ENCODE measurements around the gene RPL19. TPM values are rescaled to one million over a fixed set of nuclear protein-coding genes. Genes with fewer than 3 reads are reported as not detected.
A peak's percentile ranks its signal among the peaks of the same experiment; 100 is the strongest.

The RPL19 gene
- total RNA-seq, 2 experiments from 2014 or later, result 3,132 to 4,395 TPM

DNA sequence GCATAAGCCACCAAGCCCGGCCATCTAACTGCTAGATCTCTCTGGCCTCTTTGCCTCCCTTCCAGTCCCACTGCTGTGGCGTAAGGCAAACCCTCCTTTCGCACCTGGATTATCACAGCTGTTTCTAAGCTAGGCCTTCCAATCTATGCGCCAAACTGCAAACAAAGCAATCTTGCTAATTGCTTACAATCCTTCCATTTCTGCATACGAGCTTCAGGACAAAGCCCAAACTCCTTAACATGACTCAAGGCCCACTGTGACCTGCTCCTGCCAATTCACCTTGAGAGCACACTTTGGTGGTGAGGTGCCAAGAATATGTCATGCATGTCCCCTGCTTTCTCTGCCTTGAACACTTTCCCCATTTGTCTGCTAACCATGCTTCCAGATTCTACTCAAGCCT, 28.1 kb upstream of the RPL19 start:
- Histone ChIP-seq H3K4me3 (ENCODE audit: low read depth, low read length, poor library complexity, severe bottlenecking) (peak overlapping the region; percentile 9), H3K4me1 (ENCODE audit: insufficient read depth, low read length, poor library complexity, severe bottlenecking) (peaks cover 77% of the 10 kb centered on the region), H3K4me2 (ENCODE audit: low read length) (peak overlapping the region; percentile 62), H3K9me3 (ENCODE audit: low read length) (peaks cover 3% of the 10 kb centered on the region; the same call in 1 of the 2 replicates), H4K20me1 (ENCODE audit: insufficient read depth, low read length) (no peaks in the 10 kb centered on the region), H3K9me2 (ENCODE audit: insufficient read depth, low read length) (no peaks in the 10 kb centered on the region), H3K27ac (ENCODE audit: low read depth, low read length, poor library complexity, severe bottlenecking) (peak overlapping the region; percentile 89), H3K36me3 (ENCODE audit: insufficient read depth, low read length) (peaks cover 24% of the 10 kb centered on the region), H3K79me2 (ENCODE audit: insufficient read depth, low read depth, low read length) (no peaks in the 10 kb centered on the region), H2AFZ (ENCODE audit: low read length) (peak overlapping the region; percentile 6; the same call in 1 of the 2 replicates)
- intact Hi-C loops (cut with micrococcal nuclease; ENCODE audit: unreplicated experiment), result loop anchor here (2.0 kb wide), 1 partner anchor 25 kb away; the partner anchor contains the start of gene CACNB1
- TF ChIP-seq, protein P1, sequence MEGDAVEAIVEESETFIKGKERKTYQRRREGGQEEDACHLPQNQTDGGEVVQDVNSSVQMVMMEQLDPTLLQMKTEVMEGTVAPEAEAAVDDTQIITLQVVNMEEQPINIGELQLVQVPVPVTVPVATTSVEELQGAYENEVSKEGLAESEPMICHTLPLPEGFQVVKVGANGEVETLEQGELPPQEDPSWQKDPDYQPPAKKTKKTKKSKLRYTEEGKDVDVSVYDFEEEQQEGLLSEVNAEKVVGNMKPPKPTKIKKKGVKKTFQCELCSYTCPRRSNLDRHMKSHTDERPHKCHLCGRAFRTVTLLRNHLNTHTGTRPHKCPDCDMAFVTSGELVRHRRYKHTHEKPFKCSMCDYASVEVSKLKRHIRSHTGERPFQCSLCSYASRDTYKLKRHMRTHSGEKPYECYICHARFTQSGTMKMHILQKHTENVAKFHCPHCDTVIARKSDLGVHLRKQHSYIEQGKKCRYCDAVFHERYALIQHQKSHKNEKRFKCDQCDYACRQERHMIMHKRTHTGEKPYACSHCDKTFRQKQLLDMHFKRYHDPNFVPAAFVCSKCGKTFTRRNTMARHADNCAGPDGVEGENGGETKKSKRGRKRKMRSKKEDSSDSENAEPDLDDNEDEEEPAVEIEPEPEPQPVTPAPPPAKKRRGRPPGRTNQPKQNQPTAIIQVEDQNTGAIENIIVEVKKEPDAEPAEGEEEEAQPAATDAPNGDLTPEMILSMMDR (conservative IDR thresholded peaks at IDR 0.05; ENCODE audit: low read length), result no peak
- no peak for TF ChIP-seq EZH2phosphoT487 (IDR thresholded peaks at IDR 0.05; ENCODE audit: borderline replicate concordance, low read depth, low read length)
- ChIA-PET POLR2A (interaction anchor here (0.6 to 2.9 kb wide), 2 partner anchors 18 to 327 kb away, joined by 5 to 8 read pairs; no protein-coding TSS in a partner anchor), CTCF (ENCODE audit: unreplicated experiment) (interaction anchor here (0.7 kb wide), 1 partner anchor 11 kb away, joined by 3 read pairs; no protein-coding TSS in a partner anchor)
- DNase-seq (ENCODE audit: low spot score), result peak; percentile 50
- no TSS peak for BruUV-seq (replicated peaks)

DNA sequence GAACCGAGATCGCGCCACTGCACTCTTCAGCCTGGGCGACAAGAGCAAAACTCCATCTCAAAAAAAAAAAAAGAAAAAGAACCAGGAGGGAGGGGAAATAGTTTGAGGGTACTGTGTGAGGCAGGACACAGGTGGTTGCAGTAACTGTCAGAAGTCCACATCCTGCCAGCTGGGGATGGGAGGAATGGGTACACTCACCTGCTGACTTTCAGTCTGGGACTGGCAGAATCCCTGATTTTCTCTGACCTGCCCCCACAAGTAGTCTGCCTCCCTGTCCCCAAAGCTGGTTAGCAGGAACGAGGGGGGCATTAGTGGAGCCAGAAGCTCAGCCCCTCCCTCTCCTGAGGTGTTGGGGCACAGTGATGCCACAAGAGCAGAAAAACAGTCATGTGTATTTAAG, 27.0 kb upstream of the RPL19 start:
- H2AFZ ChIP-seq (ENCODE audit: low read length), result no peak overlapping the region
- H3K9me3 ChIP-seq (ENCODE audit: low read length), result peaks cover 3% of the 10 kb centered on the region; the same call in 1 of the 2 replicates
- TF ChIP-seq, protein P1 (conservative IDR thresholded peaks at IDR 0.05; ENCODE audit: low read length), result no peak
- no peak for TF ChIP-seq EZH2phosphoT487 (IDR thresholded peaks at IDR 0.05; ENCODE audit: borderline replicate concordance, low read depth, low read length)
- CTCF ChIA-PET (ENCODE audit: unreplicated experiment), result interaction anchor here (2.2 to 3.3 kb wide), 2 partner anchors 9 to 20 kb away, joined by 8 to 22 read pairs; no protein-coding TSS in a partner anchor
- no peaks in the 10 kb centered on the region for H3K79me2 ChIP-seq (ENCODE audit: insufficient read depth, low read depth, low read length)
- peaks cover 65% of the 10 kb centered on the region for H3K4me1 ChIP-seq (ENCODE audit: insufficient read depth, low read length, poor library complexity, severe bottlenecking)
- no peaks in the 10 kb centered on the region for H4K20me1 ChIP-seq (ENCODE audit: insufficient read depth, low read length)
- H3K27ac ChIP-seq (ENCODE audit: low read depth, low read length, poor library complexity, severe bottlenecking), result peak overlapping the region; percentile 89
- peak overlapping the region; percentile 62 for H3K4me2 ChIP-seq (ENCODE audit: low read length)
- peak; percentile 85 for DNase-seq (ENCODE audit: low spot score)
- no TSS peak for BruUV-seq (replicated peaks)
- peak overlapping the region; percentile 9 for H3K4me3 ChIP-seq (ENCODE audit: low read depth, low read length, poor library complexity, severe bottlenecking)
- peaks cover 35% of the 10 kb centered on the region for H3K36me3 ChIP-seq (ENCODE audit: insufficient read depth, low read length)
- no peaks in the 10 kb centered on the region for H3K9me2 ChIP-seq (ENCODE audit: insufficient read depth, low read length)
- intact Hi-C loops (cut with micrococcal nuclease; ENCODE audit: unreplicated experiment), result loop anchor here (2.0 kb wide), 1 partner anchor 24 kb away; the partner anchor contains the start of gene CACNB1
- POLR2A ChIA-PET, result interaction anchor here (1.0 to 1.3 kb wide), 3 partner anchors 8 to 23 kb away, joined by 3 to 5 read pairs (median 4); no protein-coding TSS in a partner anchor
